Stomach (tissue), 4 donors: ENCODE data around the gene XRCC4.

ENCODE experiments used
- EP300 ChIP-seq: sonication (generic); formaldehyde crosslinking; IDR thresholded peaks from one replicate; pipeline ENCODE4 v1.6.1; 2017; ENCODE audit warnings: antibody characterized with exemption
- POLR2A ChIP-seq, 4 donors: fragments of 450-650 bp; IDR thresholded peaks; one replicate each; pipeline ENCODE4 v1.6.1; 2016; ENCODE audit warnings: antibody characterized with exemption in 4 of 4, control low read depth in 2 of 4, mild to moderate bottlenecking in 1 of 4, moderate library complexity in 1 of 4
- POLR2AphosphoS5 ChIP-seq, 3 donors: sonication (generic); formaldehyde crosslinking; IDR thresholded peaks; one replicate each; pipeline ENCODE4 v1.6.1; 2016; ENCODE audit warnings: antibody characterized with exemption in 3 of 3
- TF ChIP-seq, protein P1 (sequence below), 7 experiments: fragments of 450-650 bp in 4 of 7; fragments of 200-600 bp in 3 of 7; sonication (generic) in 3 of 7; IDR thresholded peaks; one replicate each; pipeline ENCODE4 v1.5.1; 2016 to 2019; ENCODE audit warnings: antibody characterized with exemption in 7 of 7, control low read depth in 2 of 7, mild to moderate bottlenecking in 1 of 7

- TF ChIP-seq, protein P1, sequence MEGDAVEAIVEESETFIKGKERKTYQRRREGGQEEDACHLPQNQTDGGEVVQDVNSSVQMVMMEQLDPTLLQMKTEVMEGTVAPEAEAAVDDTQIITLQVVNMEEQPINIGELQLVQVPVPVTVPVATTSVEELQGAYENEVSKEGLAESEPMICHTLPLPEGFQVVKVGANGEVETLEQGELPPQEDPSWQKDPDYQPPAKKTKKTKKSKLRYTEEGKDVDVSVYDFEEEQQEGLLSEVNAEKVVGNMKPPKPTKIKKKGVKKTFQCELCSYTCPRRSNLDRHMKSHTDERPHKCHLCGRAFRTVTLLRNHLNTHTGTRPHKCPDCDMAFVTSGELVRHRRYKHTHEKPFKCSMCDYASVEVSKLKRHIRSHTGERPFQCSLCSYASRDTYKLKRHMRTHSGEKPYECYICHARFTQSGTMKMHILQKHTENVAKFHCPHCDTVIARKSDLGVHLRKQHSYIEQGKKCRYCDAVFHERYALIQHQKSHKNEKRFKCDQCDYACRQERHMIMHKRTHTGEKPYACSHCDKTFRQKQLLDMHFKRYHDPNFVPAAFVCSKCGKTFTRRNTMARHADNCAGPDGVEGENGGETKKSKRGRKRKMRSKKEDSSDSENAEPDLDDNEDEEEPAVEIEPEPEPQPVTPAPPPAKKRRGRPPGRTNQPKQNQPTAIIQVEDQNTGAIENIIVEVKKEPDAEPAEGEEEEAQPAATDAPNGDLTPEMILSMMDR (IDR thresholded peaks at IDR 0.05): no peak
- TF ChIP-seq POLR2AphosphoS5 (IDR thresholded peaks at IDR 0.05): no peak
- TF ChIP-seq POLR2A (IDR thresholded peaks at IDR 0.05): no peak
- TF ChIP-seq EP300: no peak
These were observed 42.7 kb upstream of the XRCC4 start for GRCh38 chr5:83034528-83035207.
